GM18868 (cell line): ENCODE results near the gene NINL.

Experiments
- ATAC-seq: cut with Tn5 transposase; IDR thresholded peaks from one replicate; pipeline ENCODE4 v1.9.1; 2021; ENCODE audit warnings: mild to moderate bottlenecking, moderate library complexity; ENCODE audit not compliant: unreplicated experiment

NINL gene

GRCh38 chr20:25467441-25467840 is 117.9 kb downstream of the NINL start:
- no peak for ATAC-seq

DNA sequence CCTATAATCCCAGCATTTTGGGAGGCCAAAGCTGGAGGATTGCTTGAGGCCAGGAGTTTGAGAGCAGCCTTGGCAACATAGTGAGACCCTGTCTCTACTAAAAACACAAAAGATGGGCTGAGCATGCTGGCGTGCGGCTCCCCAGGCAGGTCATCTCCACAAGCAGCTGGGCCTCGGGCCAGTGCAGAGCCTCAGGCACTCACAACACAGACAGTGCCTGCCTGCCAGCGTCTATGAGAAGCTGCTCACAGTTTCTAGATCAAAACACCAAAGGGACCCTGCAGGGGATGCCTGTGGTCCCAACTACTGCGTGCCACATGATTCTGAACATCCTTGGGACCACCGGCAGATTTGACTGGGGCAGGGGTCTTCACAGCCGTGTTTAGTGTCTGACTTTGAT is 118.5 kb downstream of the NINL start:
- ATAC-seq = no peak

- ATAC-seq = no peak
Measured at GRCh38 chr20:25465243-25466135, 119.8 kb downstream of the NINL start.

DNA sequence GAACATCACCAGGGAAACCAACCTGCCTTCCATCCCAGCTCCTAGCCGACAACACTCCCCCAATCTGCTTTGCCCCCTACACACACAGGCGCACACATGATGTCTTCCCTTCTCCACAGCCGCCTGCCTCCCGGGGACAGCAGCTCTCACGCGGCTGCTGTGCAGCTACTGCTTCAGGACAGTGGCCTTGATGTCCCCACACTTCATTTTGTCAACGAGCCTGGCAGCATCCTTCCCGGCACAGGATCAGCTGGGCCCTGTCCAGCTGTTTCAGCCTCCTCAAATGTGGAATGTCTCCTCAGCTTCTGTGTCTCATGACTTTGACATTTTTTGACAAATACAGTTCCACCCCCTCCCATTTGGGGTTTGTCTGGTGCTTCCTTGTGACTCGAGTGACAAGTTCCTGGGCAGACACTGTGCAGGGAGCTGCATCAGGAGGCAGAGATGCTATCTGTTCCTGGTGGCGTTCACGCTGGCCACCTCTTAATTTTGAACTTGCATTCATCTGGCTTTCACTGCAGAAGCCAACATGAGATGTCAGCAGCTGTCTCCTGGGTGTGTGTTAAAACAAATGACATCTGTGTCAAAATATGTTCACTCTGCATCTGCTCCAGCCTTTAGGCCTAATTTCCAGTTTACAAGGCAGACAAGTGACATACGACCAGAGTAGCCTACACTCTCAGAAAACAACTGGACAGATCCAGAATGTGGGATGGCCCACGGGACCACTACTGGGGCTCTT is 120.7 kb downstream of the NINL start:
- ATAC-seq = no peak

DNA sequence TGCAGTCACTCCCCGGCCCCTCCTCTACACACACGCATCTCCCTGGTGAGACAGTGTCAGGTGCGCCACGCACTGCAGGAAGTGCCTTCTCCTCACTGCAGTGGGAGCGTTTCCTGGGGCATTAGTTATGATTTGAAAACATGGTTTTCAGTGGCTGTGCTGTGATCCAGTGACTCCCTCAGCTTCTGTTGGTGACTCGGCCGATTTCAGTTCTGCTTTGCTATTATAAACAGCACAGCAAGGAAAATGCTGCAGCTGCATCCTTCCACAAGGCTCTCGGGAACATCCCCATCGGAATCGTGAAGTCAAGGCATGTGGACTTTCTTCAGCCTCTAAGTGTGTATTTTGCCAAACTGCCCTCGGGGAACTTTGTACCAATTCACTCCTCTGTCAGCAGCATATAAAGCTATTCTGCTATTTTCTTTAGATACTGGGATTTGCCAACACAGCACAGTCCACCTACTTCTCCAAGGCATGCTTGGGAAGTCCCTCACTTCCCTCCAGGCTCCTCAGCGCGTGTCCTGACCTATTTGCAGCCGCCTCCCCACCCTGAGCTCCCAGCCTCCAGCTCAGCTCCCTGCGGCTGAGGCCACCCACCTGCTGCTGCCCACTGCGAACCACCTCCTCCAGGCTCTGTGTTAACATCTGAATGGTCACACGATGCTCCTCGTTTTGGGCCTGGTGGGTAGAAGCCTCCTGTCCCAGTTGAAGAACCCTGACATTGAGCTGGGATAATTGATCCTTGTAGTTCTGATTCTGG is 123.4 kb downstream of the NINL start:
- peak; percentile 41 for ATAC-seq

DNA sequence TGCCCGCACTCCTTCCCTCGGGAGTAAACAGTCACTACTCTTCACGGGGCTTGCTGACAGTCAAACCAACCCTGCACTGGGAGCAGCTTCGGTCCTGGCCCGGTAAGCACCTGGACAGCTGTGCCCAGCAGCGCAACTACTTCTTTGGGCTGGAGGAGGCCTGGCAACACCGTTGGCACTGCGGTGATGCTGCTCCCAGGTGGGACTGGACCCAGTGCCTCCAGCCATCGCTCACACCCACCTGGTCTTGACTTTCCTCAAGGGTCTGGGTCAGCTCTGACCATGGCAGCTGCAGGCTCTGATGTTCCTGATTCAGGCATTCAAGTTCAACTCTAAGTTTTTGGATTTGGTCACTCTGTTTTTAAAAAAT is 124.1 kb downstream of the NINL start:
- ATAC-seq = no peak

- no peak for ATAC-seq
Measured at GRCh38 chr20:25460566-25461280, 124.6 kb downstream of the NINL start.

DNA sequence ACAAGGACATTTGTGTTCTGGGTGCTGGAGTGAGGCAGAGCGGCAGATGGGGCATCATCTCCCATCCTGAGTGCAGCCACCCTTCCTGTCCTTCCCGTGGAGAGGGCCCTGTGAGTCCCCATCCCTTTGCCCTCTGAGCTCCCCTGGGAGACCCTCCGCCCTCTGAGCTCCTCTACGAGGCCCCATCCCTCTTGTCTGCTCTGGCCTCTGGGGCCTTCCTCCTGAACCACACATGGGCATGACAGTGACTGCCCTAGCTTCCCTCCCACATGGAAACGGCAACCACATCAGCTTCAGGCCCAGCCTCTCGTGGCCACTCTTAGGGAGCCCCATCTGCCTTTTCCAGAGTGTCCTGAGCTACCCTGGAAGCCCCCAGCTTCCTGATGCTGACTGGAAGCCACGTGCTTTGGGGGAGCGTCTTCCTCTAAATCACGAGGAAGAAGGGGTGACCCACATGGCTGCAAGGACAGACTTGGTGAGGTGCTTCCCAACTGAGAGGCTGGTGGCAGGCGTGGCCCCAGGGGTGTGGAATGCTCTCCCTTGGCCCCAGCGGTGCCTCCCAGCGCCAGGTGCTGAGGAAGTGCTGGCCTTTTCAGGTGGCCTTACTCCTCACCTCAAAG is 125.3 kb downstream of the NINL start:
- no peak for ATAC-seq

GRCh38 chr20:25459111-25459830 is 126.1 kb downstream of the NINL start:
- ATAC-seq = no peak

- ATAC-seq = no peak
Measured at GRCh38 chr20:25457886-25458680, 127.2 kb downstream of the NINL start.

GRCh38 chr20:25454153-25454900 is 131.0 kb downstream of the NINL start:
- ATAC-seq = no peak

- no peak for ATAC-seq
Measured at GRCh38 chr20:25453035-25453810, 132.1 kb downstream of the NINL start.

DNA sequence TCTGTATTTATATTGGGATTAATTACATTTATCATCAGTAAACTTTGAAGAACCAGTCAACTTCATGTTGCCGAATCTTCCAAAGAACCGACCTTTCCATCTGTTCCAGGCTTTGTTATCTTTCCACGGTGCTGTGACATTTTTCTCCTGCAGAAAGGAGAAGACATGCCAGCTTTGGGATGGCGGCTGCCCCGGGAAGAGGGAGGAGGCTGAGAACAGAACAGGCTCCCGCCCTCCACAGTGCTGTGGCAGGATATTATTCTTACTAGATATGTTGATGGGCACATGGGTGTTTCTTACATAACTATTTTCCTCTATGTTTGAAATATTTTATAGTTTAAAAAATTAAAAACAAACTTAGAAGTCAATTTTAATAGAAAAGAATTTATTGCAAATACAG is 133.0 kb downstream of the NINL start:
- no peak for ATAC-seq

GRCh38 chr20:25447671-25448070 is 137.7 kb downstream of the NINL start:
- ATAC-seq = no peak

DNA sequence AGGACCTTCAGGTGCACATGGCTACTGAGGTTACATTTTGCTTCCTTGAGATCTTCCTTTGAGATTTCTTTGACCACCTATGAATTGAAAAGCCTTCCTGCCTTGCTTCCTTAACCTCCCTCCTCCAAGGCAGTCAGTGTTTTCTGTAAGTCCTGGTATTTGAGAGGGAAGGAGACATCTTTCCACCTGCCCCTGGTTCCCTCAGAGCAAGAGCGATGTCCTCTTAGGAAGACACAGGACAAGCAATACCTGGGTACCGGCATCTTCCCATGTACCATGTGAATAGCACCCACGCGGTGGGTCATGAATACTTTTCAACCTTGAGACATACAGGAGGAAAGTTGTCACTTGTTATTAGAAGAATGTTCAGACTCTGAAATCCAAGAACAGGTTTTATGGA is 140.8 kb downstream of the NINL start:
- no peak for ATAC-seq

DNA sequence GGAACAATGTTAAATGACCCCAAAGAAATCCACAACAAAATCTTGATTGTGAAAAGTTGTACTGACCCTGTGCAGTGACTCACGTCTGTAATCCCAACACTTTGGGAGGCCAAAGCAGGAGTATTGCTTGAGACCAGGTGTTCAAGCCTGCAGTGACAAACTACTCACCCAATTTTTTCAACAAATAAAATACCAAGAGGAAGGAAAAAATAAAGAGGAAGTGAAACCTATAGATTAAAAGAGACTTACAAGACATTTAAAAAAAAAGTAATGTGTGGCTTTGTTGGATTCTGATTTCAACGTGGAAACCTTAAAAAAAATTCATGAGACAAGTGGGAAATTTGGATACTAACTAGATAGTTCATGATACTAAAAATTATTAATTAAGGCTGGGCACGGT is 146.0 kb downstream of the NINL start:
- ATAC-seq = peak; percentile 74

GRCh38 chr20:25437153-25437581 is 148.2 kb downstream of the NINL start:
- ATAC-seq = no peak
